HG02798 (cell line): ENCODE results near the gene CHIT1.

ENCODE experiments used
- ATAC-seq: cut with Tn5 transposase; IDR thresholded peaks from one replicate; pipeline ENCODE4 v1.9.1; 2021; ENCODE audit warnings: mild to moderate bottlenecking; ENCODE audit not compliant: unreplicated experiment, poor library complexity

CHIT1 gene

GRCh38 chr1:203219171-203219570, 10.3 kb downstream of the CHIT1 start:
- ATAC-seq: no peak

- ATAC-seq: no peak
Measured at GRCh38 chr1:203217668-203218067, 11.8 kb downstream of the CHIT1 start.

DNA sequence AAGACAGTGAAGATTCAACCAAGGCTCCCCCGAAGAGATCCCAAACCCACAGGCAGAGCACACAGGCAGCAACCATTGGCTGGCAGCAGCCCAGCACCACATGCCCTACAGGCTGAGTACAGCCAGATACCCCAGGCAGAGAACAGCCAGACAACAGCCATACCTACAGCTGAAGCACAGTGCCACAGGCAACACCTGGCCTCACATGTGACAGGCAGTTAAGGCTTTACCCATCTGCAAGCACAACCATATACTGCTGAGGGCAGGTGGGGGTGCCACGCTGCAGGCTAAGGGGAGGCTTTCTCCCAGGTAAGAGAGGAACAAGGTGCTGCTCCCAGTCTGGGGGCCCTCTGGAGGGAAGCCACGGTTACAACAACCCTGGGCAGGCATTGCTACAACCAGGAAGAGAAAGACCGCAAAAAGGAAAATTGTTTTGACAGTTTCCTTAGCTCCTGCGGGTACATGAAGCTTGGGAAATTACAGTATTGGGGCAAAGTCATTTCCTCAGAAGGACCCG, 12.3 kb downstream of the CHIT1 start:
- no peak for ATAC-seq

DNA sequence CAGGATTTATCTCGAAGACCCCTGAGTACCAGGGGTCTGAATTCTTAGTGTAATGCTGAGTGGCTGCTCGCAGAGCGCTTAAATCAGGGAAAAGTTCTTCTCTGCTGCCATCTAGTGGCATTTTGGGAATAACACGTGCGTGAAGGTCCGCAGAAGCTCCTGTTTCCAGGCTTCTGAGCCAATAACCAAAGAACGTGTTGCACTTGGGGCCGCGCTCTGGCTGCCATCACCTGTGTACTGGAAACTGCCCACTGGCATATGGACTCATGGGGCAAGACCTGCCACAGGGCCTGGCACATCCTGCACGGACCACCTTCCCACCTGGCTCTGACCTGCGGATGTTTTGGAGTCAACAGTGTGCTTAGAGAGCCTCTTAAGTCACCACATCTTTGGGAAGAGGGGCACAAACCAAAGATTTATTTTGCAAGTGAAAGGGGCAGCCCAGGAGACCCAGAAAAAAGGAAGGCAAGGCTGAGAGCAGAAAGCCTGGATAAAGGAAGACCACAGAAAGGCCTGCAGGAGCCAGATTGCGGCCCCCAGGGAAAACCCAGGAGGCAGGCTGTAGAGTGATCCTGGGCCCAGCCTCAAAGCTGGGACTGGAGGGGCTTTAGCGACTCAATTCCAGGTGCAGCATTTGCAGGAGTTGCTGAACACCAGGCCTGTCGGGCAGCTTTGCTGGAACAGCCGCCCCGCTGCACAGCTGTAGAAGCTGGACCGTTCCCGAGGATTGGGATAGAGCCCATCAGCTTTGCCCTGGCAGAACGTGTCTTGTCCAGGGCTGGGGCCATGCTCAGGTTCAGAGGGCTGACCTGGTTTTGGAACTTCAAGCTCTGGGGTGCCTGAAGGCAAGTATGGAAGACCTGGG, 13.0 kb downstream of the CHIT1 start:
- ATAC-seq: no peak

GRCh38 chr1:203215573-203215972, 13.9 kb downstream of the CHIT1 start:
- ATAC-seq: no peak

DNA sequence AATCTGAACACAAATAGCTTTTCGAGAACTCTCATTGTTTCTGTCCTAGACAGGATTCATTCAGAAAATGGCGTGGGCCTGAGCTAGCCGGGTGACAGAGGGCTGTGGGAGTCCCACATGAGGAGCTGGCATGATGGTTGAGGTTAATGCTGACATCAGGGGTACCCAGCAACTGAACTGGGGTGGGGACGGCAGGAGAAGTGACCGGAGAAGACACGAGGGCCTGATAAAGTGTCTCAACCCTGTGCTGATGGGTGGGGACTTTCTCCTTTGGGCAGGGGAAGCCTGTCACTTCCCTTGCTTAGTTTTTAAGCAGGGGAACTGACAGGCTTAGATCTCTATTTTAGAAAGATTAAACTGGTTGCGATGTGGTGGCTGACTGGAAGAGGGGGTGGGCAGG, 14.6 kb downstream of the CHIT1 start:
- ATAC-seq: no peak

DNA sequence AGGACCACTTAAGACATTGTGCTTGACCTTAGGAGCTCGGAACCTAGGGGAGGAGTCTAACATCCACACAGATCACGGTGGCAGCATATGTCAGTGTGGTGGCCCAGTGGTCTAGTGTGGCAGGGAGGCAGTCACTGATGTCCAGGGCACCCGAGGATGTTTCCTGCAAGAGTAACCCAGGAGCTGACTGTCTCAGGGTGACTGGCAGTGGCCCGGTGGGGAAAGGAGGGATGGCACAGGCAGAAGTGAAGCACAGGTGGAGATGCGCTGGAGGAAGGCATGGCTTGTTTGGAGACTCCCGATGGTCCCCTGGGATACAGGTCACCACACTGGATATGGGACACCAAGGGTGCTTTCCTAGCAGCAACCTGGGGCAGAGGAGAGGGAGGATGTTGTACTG, 16.3 kb downstream of the CHIT1 start:
- ATAC-seq: no peak

DNA sequence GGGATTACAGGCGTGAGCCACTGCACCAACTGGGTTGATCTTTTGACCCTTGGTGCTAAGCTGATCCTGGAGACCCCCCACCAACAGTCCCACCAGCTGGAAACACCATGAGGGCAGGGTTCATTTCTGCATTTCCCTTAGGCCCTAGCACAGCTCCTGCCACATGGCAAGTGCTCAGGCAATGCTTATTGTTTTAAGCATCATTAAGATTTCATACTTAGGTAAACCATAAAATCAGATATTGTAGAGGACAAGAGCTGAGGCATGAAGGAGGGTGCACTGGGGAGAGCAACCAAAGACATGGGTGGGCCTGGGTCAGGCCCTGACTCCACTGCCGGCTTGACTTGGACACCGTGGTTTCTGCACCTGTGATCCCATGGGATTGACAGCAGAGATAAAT, 17.7 kb downstream of the CHIT1 start:
- no peak for ATAC-seq

- no peak for ATAC-seq
Measured at GRCh38 chr1:203210988-203211387, 18.5 kb downstream of the CHIT1 start.

- no peak for ATAC-seq
Measured at GRCh38 chr1:203210350-203210749, 19.1 kb downstream of the CHIT1 start.

DNA sequence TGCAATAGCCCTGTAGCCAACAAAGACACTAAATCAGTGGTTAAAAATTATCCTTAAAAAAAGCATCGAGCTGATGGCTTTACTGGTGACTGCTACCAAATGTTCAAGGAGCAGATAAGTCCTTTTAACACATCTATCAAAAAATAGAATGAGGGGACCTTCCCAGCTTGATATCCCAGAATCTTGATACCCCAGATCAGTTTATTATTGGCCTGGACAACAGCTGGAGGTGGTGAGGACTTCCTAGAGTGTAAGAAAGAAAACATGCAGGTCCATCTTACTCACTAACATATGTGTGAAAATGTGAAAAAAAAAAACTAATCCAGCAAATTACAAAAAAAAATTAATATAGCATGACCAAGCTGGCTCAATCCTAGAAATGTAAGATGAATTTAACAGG, 21.3 kb downstream of the CHIT1 start:
- ATAC-seq: no peak

- ATAC-seq: no peak
Measured at GRCh38 chr1:203207751-203208150, 21.7 kb downstream of the CHIT1 start.

DNA sequence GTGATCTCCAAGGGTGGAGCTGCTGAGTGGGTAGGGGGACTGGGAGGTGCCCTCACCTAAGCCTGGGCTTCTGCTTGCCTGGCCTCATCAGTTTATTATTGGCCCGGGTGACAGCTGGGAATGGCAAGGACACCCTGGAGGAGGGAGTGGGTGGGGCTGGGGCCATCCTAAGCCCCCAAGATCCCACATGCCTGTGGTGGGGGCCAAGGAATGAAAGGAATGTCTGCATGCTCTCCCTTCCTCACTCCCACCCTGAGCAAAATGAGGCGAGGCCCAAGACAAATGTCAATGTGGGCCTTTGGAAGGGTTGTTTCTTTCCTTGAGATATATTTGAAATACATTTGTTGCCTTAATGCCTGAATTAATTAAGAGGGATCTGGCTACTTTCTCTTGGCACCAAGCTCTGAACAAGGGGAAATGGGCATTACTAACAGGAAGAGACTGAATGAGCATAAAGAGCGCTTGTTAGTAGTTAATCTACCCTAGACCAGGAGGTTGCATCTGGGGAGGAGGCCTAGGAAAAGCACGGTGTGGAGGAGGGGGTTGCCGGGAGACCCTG, 23.3 kb downstream of the CHIT1 start:
- ATAC-seq: no peak

DNA sequence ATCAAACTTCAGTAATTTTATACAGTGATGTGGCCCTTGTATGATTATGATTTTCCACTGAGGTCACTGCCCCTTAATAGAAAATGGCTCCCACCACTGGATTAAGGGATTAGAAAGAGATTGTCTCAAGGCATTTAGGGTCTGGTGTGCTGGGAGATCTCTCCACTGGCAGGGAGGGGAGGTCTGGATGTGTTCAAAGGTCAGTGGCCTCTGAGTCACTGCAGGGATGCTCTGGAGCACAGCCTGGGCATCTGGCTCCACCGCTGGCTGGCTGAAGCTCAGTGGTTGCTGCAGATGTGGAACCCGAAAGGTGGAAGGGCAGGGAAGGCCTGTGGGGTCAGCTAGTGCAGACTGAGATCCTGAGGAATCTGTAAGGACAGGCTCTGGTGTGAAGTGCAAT, 24.7 kb downstream of the CHIT1 start:
- no peak for ATAC-seq

- ATAC-seq: no peak
Measured at GRCh38 chr1:203202431-203203245, 26.8 kb downstream of the CHIT1 start.

GRCh38 chr1:203201516-203202205, 27.8 kb downstream of the CHIT1 start:
- no peak for ATAC-seq

GRCh38 chr1:203200916-203201315, 28.6 kb downstream of the CHIT1 start:
- no peak for ATAC-seq

DNA sequence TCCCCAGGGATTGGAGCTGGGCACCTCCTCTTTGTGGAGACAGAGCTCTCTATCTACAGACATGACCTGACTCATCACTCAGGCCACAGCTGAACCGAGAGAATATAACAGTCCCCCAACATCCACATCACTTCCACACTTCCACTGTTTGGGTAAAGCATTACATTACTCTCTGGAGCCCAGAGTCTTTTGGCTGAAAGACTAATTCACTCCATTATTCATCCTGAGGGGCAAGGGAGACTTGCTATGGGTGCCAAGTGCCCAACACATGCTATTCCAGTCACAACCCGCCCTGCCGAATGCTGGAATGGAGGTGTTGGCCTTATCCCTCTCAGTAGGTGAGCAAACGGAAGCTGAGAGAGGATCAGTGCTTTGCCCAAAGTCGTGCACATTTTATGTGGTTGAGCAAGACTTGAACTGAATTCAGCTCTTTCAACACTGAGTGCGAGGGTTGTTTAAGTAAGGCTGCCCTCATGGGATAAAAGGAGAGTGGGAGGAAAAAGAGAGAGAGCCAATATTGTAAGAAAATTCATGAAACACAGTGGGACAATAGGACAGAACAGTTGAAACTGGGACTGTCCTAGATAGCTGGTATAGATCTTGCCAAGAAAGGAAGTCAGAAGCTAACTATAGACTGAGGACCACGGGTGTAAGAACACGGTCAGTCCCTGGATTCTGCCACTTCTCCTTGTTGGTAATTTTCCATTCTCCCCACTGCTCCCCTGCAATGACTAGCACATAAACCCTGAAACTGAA, 29.5 kb downstream of the CHIT1 start:
- ATAC-seq: no peak

- no peak for ATAC-seq
Measured at GRCh38 chr1:203199481-203199815, 30.0 kb downstream of the CHIT1 start.

DNA sequence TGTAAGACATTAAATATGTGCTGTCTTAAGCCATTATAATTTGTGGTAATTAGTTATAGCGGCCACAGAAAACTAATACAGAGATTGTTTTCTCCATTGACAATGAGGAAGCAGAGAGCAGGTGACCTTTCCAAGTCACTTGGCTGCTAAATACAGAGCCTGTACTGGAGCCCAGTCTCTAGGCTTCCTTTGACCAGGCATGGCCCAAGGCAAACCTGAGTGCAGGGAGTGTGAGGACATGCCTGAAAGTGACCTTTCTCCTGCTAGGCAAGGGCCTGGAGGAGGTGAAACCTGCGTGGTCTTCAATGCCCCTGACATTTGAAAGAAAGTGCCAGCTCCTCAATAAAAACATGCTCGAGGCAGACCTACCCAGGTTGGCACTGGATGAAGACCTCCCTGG, 30.5 kb downstream of the CHIT1 start:
- ATAC-seq: no peak
